IPS-11a (cell line): ENCODE data around the gene CDC73.
"Not testable (repeated sequence)": the region's sequence is repeated elsewhere in the genome, so short reads cannot be mapped to it uniquely, and the experiment has no call there.

Experiments
- H3K4me3 ChIP-seq: one replicate; pipeline ENCODE4 v1.5.1; 2013; ENCODE audit warnings: low read depth, low read length, control low read depth

The CDC73 gene

DNA sequence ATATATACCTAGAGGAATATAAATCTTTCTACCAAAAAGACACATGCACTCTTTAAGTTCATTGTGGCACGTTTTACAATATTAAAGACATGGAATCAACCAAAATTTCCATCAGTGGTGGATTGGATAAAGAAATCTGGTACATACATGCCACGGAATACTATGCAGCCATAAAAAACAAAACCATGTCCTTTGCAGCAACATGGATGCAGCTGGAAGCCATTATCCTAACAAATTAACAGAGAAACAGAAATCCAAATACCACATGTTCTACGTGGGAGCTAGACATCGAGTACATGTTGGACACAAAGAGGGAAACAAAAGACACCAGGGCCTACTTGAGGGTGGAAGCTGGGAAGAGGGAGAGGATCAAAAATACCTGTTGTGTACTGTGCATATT is 97.6 kb downstream of the CDC73 start:
- no peak overlapping the region for H3K4me3 ChIP-seq

GRCh38 chr1:193221651-193222050 is 99.8 kb downstream of the CDC73 start:
- H3K4me3 ChIP-seq, result no peak overlapping the region

DNA sequence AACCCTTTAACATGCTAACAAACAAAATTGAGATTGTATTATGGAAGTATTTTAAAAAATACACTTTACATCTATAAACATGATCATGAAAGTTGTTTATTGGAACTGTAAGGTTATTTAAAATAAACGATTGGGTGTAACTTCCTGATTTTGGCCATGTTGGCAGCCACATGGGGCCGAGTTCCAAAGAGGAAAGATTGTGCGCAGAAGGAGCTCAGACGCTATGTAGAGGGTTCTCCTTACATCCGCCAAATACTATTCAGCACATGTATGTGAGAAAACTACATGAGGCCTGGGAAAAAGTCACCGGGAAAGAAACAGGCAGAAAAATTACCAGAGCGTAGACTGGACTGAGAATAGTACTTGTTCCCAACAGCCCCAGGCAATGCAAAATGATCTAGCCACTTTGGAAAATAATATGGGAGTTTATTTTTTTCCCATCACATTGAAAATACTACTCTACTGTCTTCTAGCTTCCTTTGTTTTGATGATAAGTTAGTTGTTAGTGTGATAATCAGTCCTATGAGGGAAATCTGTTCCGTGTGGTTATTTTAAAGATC is 100.3 kb downstream of the CDC73 start:
- no peak overlapping the region for H3K4me3 ChIP-seq

DNA sequence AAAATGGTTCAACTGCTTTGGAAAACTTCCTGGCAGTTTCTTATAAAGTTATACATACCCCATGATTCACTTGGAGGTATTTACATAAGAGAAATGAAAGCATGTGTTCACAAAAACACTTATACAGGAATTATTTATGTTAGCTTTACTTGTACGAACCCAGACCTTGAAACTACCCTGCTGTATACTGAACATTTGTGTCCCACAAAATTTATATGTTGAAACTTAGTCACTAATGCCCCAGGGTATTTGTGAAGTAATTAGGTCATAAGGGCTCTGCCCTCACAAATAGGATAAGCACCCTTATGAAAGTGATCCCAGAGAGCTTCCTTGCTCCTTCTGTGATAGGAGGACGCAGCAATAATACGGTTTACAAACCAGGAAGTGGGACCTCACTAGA is 107.3 kb downstream of the CDC73 start:
- H3K4me3 ChIP-seq, result no peak overlapping the region

- H3K4me3 ChIP-seq, result not testable (repeated sequence)
These were observed 109.3 kb downstream of the CDC73 start for GRCh38 chr1:193231146-193231545.

GRCh38 chr1:193234530-193234929 is 112.7 kb downstream of the CDC73 start:
- H3K4me3 ChIP-seq, result no peak overlapping the region

DNA sequence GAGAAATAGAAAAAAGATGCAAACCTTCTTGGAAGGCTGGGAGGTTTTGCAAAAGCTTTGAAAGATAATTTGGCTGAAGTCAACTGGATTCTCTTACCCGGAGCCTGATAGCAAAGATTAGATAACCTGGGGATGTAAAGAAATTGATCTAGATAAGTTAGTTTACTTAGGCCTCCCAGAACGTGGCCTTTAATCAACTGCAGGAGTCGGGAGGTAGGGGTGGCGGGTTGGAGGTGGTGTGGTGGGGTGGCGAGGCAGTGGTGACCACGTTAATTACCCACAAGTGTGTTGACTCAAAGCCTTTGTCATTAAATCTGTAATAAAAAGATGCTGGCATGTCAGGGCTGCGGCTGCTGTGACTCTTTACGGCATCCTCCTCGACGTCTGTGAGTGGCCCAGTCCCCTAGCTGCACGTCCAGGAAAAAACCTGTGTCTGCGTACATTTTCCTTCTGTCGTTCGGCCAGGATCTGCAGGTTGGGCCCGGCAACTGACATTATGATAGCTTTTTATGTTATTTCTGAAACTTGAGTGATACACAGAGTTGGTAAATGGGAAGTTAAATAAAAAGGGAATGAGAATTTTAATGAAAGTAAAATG is 115.6 kb downstream of the CDC73 start:
- H3K4me3 ChIP-seq, result no peak overlapping the region

- H3K4me3 ChIP-seq, result no peak overlapping the region
These were observed 118.8 kb downstream of the CDC73 start for GRCh38 chr1:193240609-193241008.

DNA sequence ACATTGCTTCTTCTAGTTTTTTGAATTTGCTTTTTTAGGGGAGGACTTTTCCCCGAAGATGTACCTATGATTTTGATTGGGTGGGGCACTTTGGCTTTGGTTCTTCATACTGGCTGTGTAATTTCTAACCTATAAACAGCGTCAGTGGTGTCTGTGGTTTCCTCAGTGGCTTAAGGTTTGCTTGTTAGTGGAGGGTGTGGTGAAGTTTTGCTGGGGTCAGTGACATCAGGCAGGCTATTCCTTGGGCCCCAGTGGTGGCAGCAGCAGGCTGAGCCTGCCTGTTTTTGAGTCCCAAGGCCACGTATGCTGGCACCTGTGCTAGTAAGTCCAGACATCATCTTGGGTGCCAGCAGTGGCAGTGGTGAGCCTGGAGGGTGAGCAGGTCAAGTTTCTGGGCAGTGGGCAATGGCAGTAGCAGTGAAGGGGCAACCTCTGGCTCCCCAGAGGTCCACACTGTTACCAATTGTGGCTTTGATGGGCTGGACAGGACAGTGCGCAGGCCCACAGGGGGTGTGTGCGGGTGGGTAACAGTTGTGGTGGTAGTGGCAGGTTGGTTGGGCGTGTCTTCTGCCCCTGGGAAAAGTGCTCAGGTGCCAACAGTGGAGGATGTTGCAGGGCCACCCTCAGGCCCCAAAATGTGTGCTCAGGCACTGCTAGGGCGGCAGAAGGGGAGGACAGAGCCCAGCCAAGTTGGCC is 119.4 kb downstream of the CDC73 start:
- no peak overlapping the region for H3K4me3 ChIP-seq

DNA sequence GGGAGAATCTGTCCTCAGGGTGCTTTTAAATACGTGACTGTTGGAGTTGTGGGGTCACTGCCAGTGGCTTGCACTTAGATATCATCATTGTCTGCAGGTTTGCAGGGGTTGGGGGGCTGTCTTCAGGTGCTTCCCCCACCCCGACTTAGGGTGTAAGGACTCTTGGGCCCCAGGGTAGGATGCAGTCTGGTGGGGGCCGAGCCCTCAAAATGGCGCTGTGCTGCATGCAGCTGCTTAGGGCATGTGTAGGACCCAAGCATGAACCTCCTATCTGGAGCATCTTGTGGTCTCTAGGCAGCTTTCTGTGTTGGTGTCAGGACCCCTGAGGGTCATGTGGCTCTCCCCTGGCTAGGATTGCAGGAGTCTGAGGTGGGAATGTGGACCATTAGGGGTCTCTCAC is 120.2 kb downstream of the CDC73 start:
- no peak overlapping the region for H3K4me3 ChIP-seq

DNA sequence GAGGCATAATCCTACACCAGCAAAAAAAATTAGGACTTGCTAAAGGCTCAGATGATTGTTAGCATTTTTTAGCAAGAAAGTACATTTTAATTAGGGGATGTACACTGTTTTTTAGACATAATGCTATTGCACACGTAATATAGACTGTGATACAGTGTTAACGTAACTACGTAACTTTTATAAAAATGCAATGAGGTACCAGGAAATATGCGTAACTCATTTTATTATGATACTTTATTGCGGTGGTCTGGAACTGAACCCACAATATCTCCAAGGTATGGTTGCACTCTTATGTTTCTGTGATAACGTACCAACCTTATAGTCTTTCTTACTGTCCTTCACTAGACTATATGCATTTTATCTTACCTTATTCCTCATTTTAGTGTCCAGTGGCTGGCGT is 127.4 kb downstream of the CDC73 start:
- no peak overlapping the region for H3K4me3 ChIP-seq

GRCh38 chr1:193251950-193252349 is 130.1 kb downstream of the CDC73 start:
- H3K4me3 ChIP-seq, result no peak overlapping the region

GRCh38 chr1:193256019-193256418 is 134.2 kb downstream of the CDC73 start:
- no peak overlapping the region for H3K4me3 ChIP-seq

- H3K4me3 ChIP-seq, result no peak overlapping the region
These were observed 137.8 kb downstream of the CDC73 start for GRCh38 chr1:193259636-193260035.

GRCh38 chr1:193260056-193260745 is 138.4 kb downstream of the CDC73 start:
- H3K4me3 ChIP-seq, result no peak overlapping the region

GRCh38 chr1:193260896-193261295 is 139.1 kb downstream of the CDC73 start:
- H3K4me3 ChIP-seq, result no peak overlapping the region

DNA sequence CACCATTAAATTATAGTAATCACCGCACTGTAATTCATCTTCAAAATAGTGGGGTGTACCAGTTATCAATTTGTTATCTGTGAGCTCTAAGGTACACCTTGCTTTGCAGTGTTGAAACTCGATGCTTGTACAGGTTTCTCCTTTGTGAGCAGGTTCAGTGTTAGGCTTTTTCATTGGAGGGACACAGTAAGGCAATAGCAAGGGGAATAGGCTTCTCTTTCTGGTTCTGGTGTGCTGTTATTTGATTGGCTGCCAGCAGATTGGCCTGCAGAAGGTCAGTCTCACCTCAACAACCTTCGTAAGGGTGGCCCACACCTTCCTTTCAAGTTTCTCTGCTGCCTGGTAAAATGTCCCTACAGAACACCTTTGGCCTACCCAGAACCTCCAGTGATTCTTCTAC is 140.8 kb downstream of the CDC73 start:
- H3K4me3 ChIP-seq, result no peak overlapping the region

- no peak overlapping the region for H3K4me3 ChIP-seq
These were observed 142.7 kb downstream of the CDC73 start for GRCh38 chr1:193264313-193265065.

DNA sequence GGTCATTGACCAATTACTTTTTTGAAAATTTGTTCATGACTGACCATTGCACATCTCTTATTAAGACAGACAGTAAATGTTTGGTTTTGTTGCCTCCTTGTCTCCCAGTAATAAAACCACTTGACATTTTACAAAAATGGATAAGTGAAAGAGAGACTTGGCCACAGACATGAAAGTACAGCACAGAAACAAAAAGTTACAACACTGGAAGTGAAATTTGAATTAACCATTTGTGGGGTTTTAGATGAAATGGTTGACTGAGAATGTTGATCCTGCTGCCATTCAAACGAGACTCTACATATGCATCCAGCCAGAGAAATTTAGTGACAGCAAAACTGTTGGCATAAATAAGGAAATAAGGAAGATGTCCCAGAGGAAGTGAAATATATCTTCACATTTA is 143.9 kb downstream of the CDC73 start:
- no peak overlapping the region for H3K4me3 ChIP-seq

- not testable (repeated sequence) for H3K4me3 ChIP-seq
These were observed 145.0 kb downstream of the CDC73 start for GRCh38 chr1:193266794-193267193.

DNA sequence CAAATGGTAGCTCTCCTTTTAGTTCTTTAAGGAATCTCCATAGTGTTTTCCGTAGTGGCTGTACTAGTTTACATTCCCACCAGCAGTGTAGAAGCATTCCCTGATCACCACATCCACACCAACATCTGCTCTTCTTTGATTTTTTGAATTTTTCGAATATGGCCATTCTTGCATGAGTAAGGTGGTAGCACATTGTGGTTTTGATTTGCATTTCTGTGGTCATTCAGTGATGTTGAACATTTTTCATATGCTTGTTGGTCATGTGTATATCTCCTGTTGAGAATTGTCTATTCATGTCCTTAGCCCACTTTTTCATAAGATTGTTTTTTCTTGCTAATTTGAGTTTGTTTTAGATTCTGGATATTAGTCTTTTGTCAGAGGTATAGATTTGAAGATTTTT is 149.2 kb downstream of the CDC73 start:
- H3K4me3 ChIP-seq, result no peak overlapping the region
